K562 (cell line): ENCODE results near the gene ZNF586. TPM values are rescaled to one million over a fixed set of nuclear protein-coding genes. Genes with fewer than 3 reads are reported as not detected.

ENCODE experiments used
- ATAC-seq: fragments of 200-7000 bp; cut with Tn5 transposase; 3 replicates; pipeline ENCODE4 v1.9.1; 2020; ENCODE audit warnings: moderate library complexity
- BruUV-seq: library from RNA; stranded (reverse); fragments of 400-500 nt; replicated peaks from 2 replicates; lab custom pipeline; 2021; lab: Mats Ljungman, UMichigan
- CTCF ChIA-PET: fragments of 300-600 bp; formaldehyde crosslinking; extraction: SDS; loops from one replicate; lab custom pipeline; 2021; ENCODE audit warnings: low intra/inter-chr PET ratio; lab: Yijun Ruan, JAX
- POLR2A ChIA-PET: fragments of 300-600, 350-650 bp; sonication (Branson Sonifier 250); formaldehyde crosslinking; extraction: SDS; loops from one replicate; lab custom pipeline; 2021; ENCODE audit warnings: antibody characterized with exemption, inconsistent platforms; lab: Yijun Ruan, JAX
- DNase-seq, 4 experiments: peaks; one replicate each; pipeline versions ENCODE4 v3.0.0 to v3.0.0-alpha.2; 2011 to 2018; ENCODE audit warnings: low spot score in 3 of 4, mixed read lengths in 3 of 4; ENCODE audit errors: extremely low read depth in 1 of 4
- FAIRE-seq: peaks from 2 replicates; lab custom pipeline; 2011; peaks lifted over from hg19 to GRCh38; lab: Jason Lieb, UNC
- H2AFZ ChIP-seq: 2 replicates; pipeline ENCODE4 v1.6.0; 2011; ENCODE audit warnings: low read depth, low read length, control low read depth, inconsistent platforms
- H3K27ac ChIP-seq: fragments of 200-600 bp; 3 replicates; pipeline ENCODE4 v1.8.0; 2011; ENCODE audit warnings: low read depth, mild to moderate bottlenecking, control low read depth, inconsistent platforms, low read length, moderate library complexity, mixed read lengths; ENCODE audit errors: extremely low read depth
- H3K27me3 ChIP-seq, 2 experiments: fragments of 300-600 bp in 1 of 2; 2 replicates in 1 of 2; 3 replicates in 1 of 2; pipeline versions ENCODE4 v1.6.0 to v1.8.0; 2011; ENCODE audit warnings: inconsistent platforms in 2 of 2, low read length in 2 of 2, mild to moderate bottlenecking in 1 of 2, mixed read lengths in 1 of 2, moderate library complexity in 1 of 2; ENCODE audit not compliant: control insufficient read depth in 2 of 2, insufficient read depth in 2 of 2
- H3K36me3 ChIP-seq: fragments of 300-600 bp; 3 replicates; pipeline ENCODE4 v1.8.0; 2011; ENCODE audit warnings: mild to moderate bottlenecking, low read length, inconsistent platforms; ENCODE audit not compliant: control insufficient read depth, insufficient read depth
- H3K4me1 ChIP-seq, 2 experiments: fragments of 200-600 bp in 1 of 2; replicated peaks in 1 of 2; 2 replicates in 1 of 2; 3 replicates in 1 of 2; pipeline versions ENCODE4 v1.5.1 to v1.8.0; 2011; ENCODE audit warnings: inconsistent platforms in 2 of 2, low read length in 2 of 2, mild to moderate bottlenecking in 1 of 2, mixed read lengths in 1 of 2, moderate library complexity in 1 of 2; ENCODE audit not compliant: control insufficient read depth in 2 of 2, insufficient read depth in 2 of 2
- H3K4me2 ChIP-seq: 2 replicates; pipeline ENCODE4 v1.6.1; 2011; ENCODE audit warnings: low read length, control low read depth, inconsistent platforms, mixed read lengths; ENCODE audit not compliant: insufficient read depth
- H3K4me3 ChIP-seq: fragments of 200-600 bp; sonication (generic), shearing (Covaris generic); 2 replicates; pipeline ENCODE4 v1.5.1; 2016; ENCODE audit warnings: control low read depth, inconsistent platforms
- H3K79me2 ChIP-seq: fragments of 200-600 bp; 3 replicates; pipeline ENCODE4 v1.8.0; 2011; ENCODE audit warnings: low read length, inconsistent platforms; ENCODE audit not compliant: control insufficient read depth, insufficient read depth
- H3K9ac ChIP-seq, 2 experiments: 2 replicates each; pipeline versions ENCODE4 v1.6.0 to v1.6.1; 2011; ENCODE audit warnings: low read depth in 2 of 2, low read length in 2 of 2, control low read depth in 1 of 2, inconsistent platforms in 1 of 2, mild to moderate bottlenecking in 1 of 2, mixed read lengths in 1 of 2; ENCODE audit not compliant: insufficient read depth in 1 of 2
- H3K9me1 ChIP-seq: one replicate; pipeline ENCODE4 v1.6.0; 2011; ENCODE audit warnings: inconsistent platforms, mild to moderate bottlenecking, low read length, moderate library complexity; ENCODE audit not compliant: control insufficient read depth, insufficient read depth
- H3K9me3 ChIP-seq: replicated peaks from 2 replicates; pipeline ENCODE4 v1.5.1; 2011; ENCODE audit warnings: low read depth, low read length, inconsistent platforms; ENCODE audit not compliant: control insufficient read depth, insufficient read depth
- H4K20me1 ChIP-seq: replicated peaks from 2 replicates; pipeline ENCODE4 v1.6.1; 2011; ENCODE audit warnings: low read length, inconsistent platforms, mixed read lengths; ENCODE audit not compliant: control insufficient read depth, insufficient read depth
- HDAC8 ChIP-seq: fragments of 450-650 bp; IDR thresholded peaks from 2 replicates; pipeline ENCODE4 v1.6.1; 2016; ENCODE audit warnings: mild to moderate bottlenecking, missing genetic modification characterization, moderate library complexity, missing compliant biosample characterization
- ILK ChIP-seq: fragments of 450-650 bp; IDR thresholded peaks from 2 replicates; pipeline ENCODE4 v1.6.1; 2016; ENCODE audit warnings: missing genetic modification characterization, low read depth, mild to moderate bottlenecking, missing compliant biosample characterization, moderate library complexity, borderline replicate concordance
- MAZ ChIP-seq, 2 experiments: fragments of 450-650 bp in 1 of 2; sonication (generic) in 1 of 2; formaldehyde crosslinking; IDR thresholded peaks in 1 of 2; conservative IDR thresholded peaks in 1 of 2; 2 replicates each; pipeline versions ENCODE4 v1.4.0 to v1.5.0; 2020; ENCODE audit warnings: mild to moderate bottlenecking in 1 of 2, missing genetic modification reagents in 1 of 2
- MCM5 ChIP-seq: fragments of 450-650 bp; IDR thresholded peaks from 2 replicates; pipeline ENCODE4 v1.6.1; 2016; ENCODE audit warnings: low read depth
- NFIX ChIP-seq: fragments of 250-450 bp; sonication (Bioruptor Pico); IDR thresholded peaks from 2 replicates; pipeline ENCODE4 v1.4.0; 2020; ENCODE audit warnings: low read depth, mild to moderate bottlenecking, moderate library complexity
- NFRKB ChIP-seq: fragments of 450-650 bp; IDR thresholded peaks from 2 replicates; pipeline ENCODE4 v1.6.1; 2016; ENCODE audit warnings: low read depth
- NR2C1 ChIP-seq, 2 experiments: fragments of 450-650 bp; IDR thresholded peaks; 2 replicates each; pipeline ENCODE4 v1.6.1; 2017; ENCODE audit warnings: mild to moderate bottlenecking in 2 of 2, antibody characterized with exemption in 1 of 2, inconsistent platforms in 1 of 2, missing compliant biosample characterization in 1 of 2, missing genetic modification characterization in 1 of 2
- NR4A1 ChIP-seq, 2 experiments: fragments of 250-450 bp in 1 of 2; fragments of 450-650 bp in 1 of 2; sonication (Bioruptor Pico) in 1 of 2; IDR thresholded peaks; 2 replicates each; pipeline versions ENCODE4 v1.4.0 to v1.6.1; 2016 to 2020; ENCODE audit warnings: mild to moderate bottlenecking in 2 of 2, missing compliant biosample characterization in 1 of 2, missing genetic modification characterization in 1 of 2, moderate library complexity in 1 of 2
- PTTG1 ChIP-seq: fragments of 450-650 bp; IDR thresholded peaks from 2 replicates; pipeline ENCODE4 v1.6.1; 2016; ENCODE audit warnings: low read depth, mild to moderate bottlenecking, missing genetic modification characterization, missing compliant biosample characterization
- RFX5 ChIP-seq: IDR thresholded peaks from 2 replicates; pipeline ENCODE4 v1.6.1; 2011; ENCODE audit warnings: low read depth, mild to moderate bottlenecking, improper control_type of control experiment, low read length
- SRF ChIP-seq, 2 experiments: fragments of 250-450, 450-650 bp in 1 of 2; sonication (Bioruptor Pico) in 1 of 2; sonication (generic) in 1 of 2; formaldehyde crosslinking; IDR thresholded peaks; 2 replicates each; pipeline versions ENCODE4 v1.5.0 to v1.5.1; 2020 to 2022; ENCODE audit warnings: mild to moderate bottlenecking in 1 of 2, missing genetic modification reagents in 1 of 2
- WGBS: fragments of 100-300 bp; shearing (Covaris generic); methylation state at CpG from one replicate; pipeline ENCODE4 v1.1.6; 2016; ENCODE audit warnings: low coverage, mixed read lengths; ENCODE audit not compliant: insufficient coverage; ENCODE audit errors: missing lambda C conversion rate; 5-methylcytosine and 5-hydroxymethylcytosine counted together
- in situ Hi-C: fragments of 300-500 bp; cut with MboI; formaldehyde crosslinking; loops from 4 replicates; pipeline ENCODE4 v1.15.0; 2018; ENCODE audit warnings: inconsistent platforms, mixed read lengths
- intact Hi-C: fragments of 100-400 bp; cut with micrococcal nuclease; formaldehyde crosslinking; loops from 2 replicates; pipeline ENCODE4 v1.14.2; 2022
- polyA plus RNA-seq, 8 experiments: library from polyadenylated mRNA; depleted of rRNA in 4 of 8; stranded (reverse) in 5 of 8; unstranded in 3 of 8; fragments of >200 nt; fragmentation: Nextera tagmentation in 2 of 8; fragmentation: Illumina TruSeq in 1 of 8; extraction: Ambion mirVana in 2 of 8; extraction: Trizol in 1 of 8; gene quantifications; 2 replicates each; pipeline versions ENCODE4 v1.2.1 to v1.2.3, GENCODE V29; 2011 to 2014; ENCODE audit warnings: inconsistent platforms in 1 of 8, missing spikeins in 1 of 8
- total RNA-seq, 7 experiments: library from RNA; depleted of rRNA in 6 of 7; stranded (reverse); fragments of >200 nt in 6 of 7; fragmentation: Illumina TruSeq in 2 of 7; extraction: Trizol in 2 of 7; gene quantifications; 2 replicates each; pipeline versions ENCODE4 v1.2.1 to v1.2.3, GENCODE V29; 2011 to 2021; ENCODE audit warnings: low replicate concordance in 1 of 7
- TF ChIP-seq, protein P1 (sequence below): fragments of 200-800 bp; sonication (Bioruptor generic); IDR thresholded peaks from 2 replicates; pipeline ENCODE4 v1.6.1; 2017; ENCODE audit warnings: missing genetic modification characterization, missing compliant biosample characterization
- TF ChIP-seq, protein P2 (sequence below): sonication (generic); formaldehyde crosslinking; IDR thresholded peaks from 2 replicates; pipeline ENCODE4 v1.8.1; 2022; ENCODE audit warnings: missing genetic modification reagents
- TF ChIP-seq, protein P3 (sequence below): sonication (generic); formaldehyde crosslinking; IDR thresholded peaks from 2 replicates; pipeline ENCODE4 v1.8.1; 2023; ENCODE audit warnings: mild to moderate bottlenecking, missing genetic modification reagents

Gene ZNF586
- total and polyA plus RNA-seq, 9 of the 15 experiments (the other 6 are each of a cell fraction or from before 2014, with no cell fraction given), result 2.5 to 12.6 (median 8.4) TPM

DNA sequence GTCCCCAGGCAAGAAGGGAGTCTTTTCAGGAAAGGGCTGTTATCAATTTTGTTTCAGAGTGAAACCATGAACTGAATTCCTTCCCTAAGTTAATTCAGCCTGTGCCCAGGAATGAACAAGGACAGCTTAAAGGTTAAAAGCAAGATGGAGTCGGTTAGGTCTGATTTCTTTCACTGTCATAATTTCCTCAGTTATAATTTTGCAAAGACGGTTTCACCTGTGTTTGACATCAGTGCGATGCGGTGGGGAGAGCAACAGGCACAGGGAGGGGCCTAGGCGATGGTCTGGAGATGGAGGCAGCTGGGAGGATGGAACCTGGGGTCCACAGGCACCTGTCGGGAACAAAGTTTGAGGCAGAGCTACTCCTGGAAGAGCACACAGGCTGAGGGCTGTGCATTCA is 51.1 kb downstream of the ZNF586 start:
- no peak for ATAC-seq
- no peak for FAIRE-seq
- TF ChIP-seq, protein P1, sequence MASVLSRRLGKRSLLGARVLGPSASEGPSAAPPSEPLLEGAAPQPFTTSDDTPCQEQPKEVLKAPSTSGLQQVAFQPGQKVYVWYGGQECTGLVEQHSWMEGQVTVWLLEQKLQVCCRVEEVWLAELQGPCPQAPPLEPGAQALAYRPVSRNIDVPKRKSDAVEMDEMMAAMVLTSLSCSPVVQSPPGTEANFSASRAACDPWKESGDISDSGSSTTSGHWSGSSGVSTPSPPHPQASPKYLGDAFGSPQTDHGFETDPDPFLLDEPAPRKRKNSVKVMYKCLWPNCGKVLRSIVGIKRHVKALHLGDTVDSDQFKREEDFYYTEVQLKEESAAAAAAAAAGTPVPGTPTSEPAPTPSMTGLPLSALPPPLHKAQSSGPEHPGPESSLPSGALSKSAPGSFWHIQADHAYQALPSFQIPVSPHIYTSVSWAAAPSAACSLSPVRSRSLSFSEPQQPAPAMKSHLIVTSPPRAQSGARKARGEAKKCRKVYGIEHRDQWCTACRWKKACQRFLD (CRISPR knock-in tag), result 0 out of 2 replicates have a peak, but pooled peaks have one; percentile 42
- TF ChIP-seq MCM5 (no peak), RFX5 (no peak), PTTG1 (tag) (peak; percentile 64), HDAC8 (tag) (0 out of 2 replicates have a peak, but pooled peaks have one; percentile 49), SRF (CRISPR knock-in tag; IDR thresholded peaks at IDR 0.05) (no peak), NFIX (CRISPR knock-in tag) (no peak), NFRKB (no peak), NR4A1 (CRISPR knock-in tag; IDR thresholded peaks at IDR 0.05) (no peak), NR4A1 (tag; IDR thresholded peaks at IDR 0.05) (peak; percentile 87), NR2C1 (IDR thresholded peaks at IDR 0.05) (no peak), NR2C1 (tag; IDR thresholded peaks at IDR 0.05) (peak; percentile 65), MAZ (CRISPR knock-in tag; conservative IDR thresholded peaks at IDR 0.05 in 1 of 2, IDR thresholded peaks at IDR 0.05 in 1 of 2) (no peak), ILK (0 out of 2 replicates have a peak, but pooled peaks have one; percentile 26)
- TF ChIP-seq, protein P2, sequence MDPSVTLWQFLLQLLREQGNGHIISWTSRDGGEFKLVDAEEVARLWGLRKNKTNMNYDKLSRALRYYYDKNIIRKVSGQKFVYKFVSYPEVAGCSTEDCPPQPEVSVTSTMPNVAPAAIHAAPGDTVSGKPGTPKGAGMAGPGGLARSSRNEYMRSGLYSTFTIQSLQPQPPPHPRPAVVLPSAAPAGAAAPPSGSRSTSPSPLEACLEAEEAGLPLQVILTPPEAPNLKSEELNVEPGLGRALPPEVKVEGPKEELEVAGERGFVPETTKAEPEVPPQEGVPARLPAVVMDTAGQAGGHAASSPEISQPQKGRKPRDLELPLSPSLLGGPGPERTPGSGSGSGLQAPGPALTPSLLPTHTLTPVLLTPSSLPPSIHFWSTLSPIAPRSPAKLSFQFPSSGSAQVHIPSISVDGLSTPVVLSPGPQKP (CRISPR knock-in tag), result no peak
- TF ChIP-seq, protein P3, sequence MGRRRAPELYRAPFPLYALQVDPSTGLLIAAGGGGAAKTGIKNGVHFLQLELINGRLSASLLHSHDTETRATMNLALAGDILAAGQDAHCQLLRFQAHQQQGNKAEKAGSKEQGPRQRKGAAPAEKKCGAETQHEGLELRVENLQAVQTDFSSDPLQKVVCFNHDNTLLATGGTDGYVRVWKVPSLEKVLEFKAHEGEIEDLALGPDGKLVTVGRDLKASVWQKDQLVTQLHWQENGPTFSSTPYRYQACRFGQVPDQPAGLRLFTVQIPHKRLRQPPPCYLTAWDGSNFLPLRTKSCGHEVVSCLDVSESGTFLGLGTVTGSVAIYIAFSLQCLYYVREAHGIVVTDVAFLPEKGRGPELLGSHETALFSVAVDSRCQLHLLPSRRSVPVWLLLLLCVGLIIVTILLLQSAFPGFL (CRISPR knock-in tag), result no peak

More for the DNA sequence above, 51.1 kb downstream of the ZNF586 start:
- no peaks in the 10 kb centered on the region for H3K9me1 ChIP-seq
- H3K4me2 ChIP-seq, result peak overlapping the region; percentile 83
- peaks cover 4 to 13% of the 10 kb centered on the region in 2 experiments; a peak in 3 of 5 replicates for H3K4me1 ChIP-seq
- ChIA-PET POLR2A (interaction anchor here (1.0 kb wide), 1 partner anchor 24 kb away, joined by 5 read pairs; no protein-coding TSS in a partner anchor), CTCF (no interaction called here)
- WGBS, result 19% methylated on average over 6 of the region's 6 CpGs
- no peaks in the 10 kb centered on the region for H3K27me3 ChIP-seq
- DNase-seq, result no peak
- peak overlapping the region; percentile 95 to 100 for H3K9ac ChIP-seq
- intact Hi-C loops, result no loop called here
- no peaks in the 10 kb centered on the region for H3K9me3 ChIP-seq
- in situ Hi-C loops, result no loop called here
- no peaks in the 10 kb centered on the region for H4K20me1 ChIP-seq
- peak overlapping the region; percentile 91 for H3K4me3 ChIP-seq
- no TSS peak for BruUV-seq
- H3K27ac ChIP-seq, result peak overlapping the region; percentile 87
- peaks cover 50% of the 10 kb centered on the region for H3K36me3 ChIP-seq
- no peak overlapping the region for H2AFZ ChIP-seq
- H3K79me2 ChIP-seq, result peaks cover 65% of the 10 kb centered on the region
